ENCODE data around the gene SLC6A19.

The SLC6A19 gene

DNA sequence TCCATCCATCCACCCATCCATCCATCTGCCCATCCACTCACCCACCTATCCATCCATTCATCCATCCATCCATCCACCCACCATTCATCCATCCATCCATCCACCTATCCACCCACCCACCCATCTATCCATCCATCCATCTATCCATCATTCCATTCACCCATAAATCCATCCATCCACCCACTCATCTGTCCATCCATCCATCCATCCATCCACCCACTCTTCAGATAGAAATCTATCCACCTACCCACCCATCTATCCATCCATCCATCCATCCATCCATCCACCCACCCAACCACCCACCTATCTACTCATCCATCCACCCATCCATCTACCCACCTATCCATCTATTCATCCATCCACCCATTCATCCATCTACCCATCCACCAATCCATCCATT is 35.0 kb upstream of the SLC6A19 start:
- no peak for DNase-seq (ENCODE audit: low read depth in 3 of 3)

DNA sequence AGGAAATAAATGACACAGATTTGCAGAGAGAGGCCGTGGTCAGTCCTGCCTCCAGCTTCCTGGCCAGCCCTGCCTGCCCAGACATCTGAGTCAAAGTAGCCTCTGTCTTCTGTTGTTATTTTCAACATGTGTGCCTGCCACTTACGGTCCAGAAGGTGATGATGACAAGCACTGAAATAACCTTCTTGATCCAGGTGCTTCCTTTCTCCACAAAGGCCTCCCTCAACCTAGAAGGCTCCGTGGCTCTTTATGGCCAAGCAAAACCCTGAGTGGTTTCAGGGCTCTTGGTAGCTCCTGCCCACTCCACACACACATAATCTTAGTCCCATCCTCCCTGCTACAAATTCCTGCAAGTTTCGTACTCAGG is 34.1 kb upstream of the SLC6A19 start:
- no peak for DNase-seq (ENCODE audit: low read depth in 3 of 3)

DNA sequence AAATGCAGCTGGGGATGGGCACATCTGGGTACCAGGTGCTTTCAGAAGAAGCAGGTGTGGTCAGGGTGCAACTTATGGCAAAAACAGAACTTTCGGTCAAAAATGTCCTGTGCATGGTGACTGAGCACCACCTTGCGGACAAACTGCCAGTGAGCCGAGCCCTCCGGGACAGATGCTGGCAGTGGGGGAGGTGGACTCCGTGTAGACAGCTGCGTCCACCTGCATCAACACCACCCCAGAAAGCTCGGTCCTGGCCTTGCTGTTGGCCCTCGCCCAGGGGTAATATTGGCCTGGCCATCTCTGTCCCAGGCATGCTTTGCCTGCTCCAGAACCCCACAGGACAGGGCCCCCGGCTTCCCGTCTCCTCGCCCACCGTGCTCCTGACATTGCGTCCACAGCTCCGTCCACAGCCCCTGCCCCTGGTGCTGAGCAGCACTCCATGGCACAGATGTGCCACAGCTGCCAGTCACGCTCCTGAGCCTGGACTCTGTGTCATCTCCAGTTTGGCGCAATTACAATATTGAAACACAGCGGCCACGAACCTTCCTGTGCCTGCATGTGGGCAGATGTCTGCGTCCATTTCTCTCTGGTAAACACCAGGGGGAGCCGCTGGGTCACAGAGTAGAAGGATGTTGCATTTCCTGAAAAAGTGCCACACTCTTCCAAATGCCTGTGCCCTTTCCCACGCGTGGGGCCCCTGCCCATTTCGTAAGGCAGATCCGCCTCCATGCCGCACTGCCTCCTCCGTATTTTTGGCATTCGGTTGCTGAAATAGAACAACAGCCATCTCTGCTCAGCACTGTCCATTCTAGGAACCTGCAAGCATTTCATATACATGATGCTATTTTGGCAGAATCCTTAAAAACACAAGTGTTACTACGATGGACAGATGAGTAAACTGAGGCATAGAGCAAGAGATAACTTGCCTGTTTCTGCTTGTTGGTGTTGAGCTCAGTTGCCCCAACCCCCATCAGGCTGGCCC is 33.4 kb upstream of the SLC6A19 start:
- DNase-seq (ENCODE audit: low read depth in 3 of 3), result peak; percentile 26 to 56 (median 34)

DNA sequence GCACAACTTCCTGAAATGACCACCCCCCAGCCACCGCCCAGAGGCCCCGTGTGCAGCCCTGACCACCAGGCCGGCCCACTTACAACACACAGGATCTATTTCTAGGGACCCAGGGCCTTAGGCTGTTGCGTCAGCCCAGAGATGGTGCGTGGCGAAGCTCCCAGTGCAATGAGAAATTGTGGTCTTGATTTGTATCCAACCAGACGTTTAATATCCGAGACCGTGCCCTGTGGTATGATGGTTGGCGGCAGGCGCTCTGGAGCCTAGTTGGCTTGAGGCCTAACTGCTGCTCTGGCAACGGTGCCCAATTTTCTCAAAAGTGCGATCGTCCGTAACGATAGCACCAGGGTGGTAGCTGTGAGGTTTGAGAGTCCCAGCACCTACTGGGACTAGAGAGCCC is 32.6 kb upstream of the SLC6A19 start:
- DNase-seq (ENCODE audit: low read depth in 3 of 3), result no peak

DNA sequence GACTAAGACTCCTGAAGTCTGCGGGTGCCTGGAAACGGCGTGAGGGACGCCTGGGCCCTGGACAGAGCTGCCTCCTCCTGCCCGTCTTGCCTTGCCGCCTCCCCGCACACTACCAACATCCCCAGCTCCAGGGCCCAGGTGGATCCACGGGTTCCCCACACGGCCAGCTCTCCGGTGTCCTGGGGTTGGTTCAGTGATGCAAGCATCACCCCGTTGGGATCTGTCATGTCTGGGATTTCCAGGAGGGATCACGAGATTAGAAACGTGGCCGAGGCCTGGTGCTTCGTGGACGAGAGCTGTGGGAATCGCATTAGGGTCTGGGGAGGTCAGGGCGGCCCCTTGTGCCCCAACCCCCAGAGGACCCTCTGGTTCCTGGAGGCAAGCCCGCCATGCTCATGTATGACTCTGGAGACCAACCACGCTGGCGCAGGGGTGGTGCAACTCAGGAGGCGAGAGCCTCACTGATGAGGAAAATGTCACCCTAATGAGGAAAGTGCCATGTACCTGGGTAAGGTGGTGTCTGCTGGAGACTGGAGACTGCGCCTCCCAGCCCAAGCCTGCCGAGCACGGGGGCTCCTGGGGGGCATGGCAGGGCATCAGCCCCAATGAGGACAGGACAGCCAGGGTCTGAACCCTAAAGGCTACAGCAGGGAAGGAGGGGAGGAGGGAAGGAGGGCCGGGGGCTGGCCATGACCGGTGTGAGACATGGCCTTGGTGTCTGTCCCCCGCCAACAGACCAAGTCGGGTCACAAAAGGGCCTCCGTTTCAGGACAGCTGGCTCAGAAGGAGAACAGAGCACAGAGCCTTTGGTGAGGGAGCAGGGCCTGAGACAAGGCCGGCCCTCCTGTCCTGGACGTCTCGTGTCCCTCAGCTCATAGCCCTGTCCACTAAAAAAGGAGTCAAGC is 31.9 kb upstream of the SLC6A19 start:
- DNase-seq (ENCODE audit: low read depth in 3 of 3), result no peak

DNA sequence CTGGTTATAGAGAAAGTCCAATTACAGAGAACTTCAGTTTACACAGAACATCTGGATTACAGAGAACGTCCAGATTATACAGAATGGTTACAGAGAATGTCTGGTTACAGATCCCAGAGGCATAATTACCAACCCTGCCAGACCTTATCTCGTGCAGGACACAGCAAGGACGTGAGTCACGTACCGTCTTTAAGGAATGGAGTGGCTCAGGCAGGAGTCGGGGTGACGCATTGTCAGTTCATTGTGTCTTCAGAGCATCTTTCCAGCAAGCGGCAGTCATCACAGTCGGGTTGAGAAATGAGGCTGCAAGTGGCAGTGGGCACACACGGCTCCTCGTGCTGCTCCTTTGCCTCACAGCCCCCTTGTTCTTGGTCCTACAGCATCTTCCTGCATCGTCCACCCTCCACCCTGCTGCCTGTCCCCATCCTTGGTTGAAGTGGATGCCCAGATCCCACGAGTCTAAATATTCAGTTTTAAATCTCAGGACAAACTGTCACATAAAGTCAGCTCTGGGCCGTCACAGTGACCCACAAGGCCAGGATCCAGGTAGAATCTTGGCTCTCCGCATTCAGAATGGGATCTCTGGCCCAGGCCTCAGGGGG is 30.0 kb upstream of the SLC6A19 start:
- no peak for DNase-seq (ENCODE audit: low read depth in 3 of 3)

DNA sequence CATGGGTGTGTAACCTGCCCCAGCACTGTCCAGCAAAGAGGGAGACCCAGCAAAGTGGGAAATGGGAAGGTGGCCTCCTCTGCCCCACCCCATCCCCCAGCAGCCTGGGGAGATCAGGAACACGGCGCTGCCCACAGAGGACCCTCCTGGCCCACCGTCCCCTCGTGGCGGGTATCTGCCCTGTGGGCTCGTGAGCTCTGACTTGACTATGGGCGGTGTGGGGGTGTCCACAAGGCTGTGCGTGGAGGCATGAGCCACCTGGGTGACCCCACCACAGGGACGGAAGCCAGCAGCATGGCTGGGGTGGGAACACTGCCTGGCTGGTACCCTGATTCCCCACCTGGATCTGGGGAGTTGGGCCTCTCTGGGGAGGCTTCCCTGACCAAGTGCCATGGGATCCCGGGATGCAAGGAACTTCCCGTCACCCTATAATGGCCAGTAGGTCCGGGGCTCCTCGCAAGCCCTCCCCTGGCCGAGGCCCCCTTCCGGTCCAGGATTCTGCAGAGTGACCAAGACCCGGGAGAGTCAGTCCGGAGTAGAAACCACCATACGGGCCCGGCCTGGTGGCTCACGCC is 29.3 kb upstream of the SLC6A19 start:
- no peak for DNase-seq (ENCODE audit: low read depth in 3 of 3)

DNA sequence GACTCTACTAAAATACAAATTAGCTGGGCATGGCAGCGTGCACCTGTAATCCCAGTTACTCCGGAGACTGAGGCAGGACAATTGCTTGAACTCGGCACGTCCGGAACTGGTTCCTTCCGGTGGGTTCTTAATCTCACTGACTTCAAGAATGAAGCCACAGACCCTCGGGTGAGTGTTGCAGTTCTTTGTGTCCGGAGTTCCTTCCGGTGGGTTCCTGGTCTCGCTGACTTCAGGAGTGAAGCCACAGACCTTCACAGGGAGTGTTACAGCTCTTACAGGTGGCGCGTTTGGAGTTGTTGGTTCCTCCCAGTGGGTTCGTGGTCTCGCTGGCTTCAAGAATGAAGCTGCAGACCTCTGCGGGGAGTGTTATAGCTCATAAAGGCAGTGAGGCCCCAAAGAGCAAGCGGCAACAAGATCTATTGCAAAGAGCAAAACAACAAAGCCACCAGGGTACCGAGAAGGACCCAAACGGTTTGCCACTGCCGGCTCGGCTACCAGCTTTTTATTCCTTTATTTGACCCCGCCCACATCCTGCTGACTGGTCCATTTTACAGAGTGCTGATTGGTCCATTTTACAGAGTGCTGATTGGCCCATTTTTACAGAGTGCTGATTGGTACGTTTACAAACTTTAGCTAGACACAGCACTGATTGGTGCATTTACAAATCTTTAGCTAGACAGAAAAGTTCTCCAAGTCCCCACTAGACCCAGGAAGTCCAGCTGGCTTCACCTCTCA is 28.6 kb upstream of the SLC6A19 start:
- no peak for DNase-seq (ENCODE audit: low read depth in 3 of 3)

DNA sequence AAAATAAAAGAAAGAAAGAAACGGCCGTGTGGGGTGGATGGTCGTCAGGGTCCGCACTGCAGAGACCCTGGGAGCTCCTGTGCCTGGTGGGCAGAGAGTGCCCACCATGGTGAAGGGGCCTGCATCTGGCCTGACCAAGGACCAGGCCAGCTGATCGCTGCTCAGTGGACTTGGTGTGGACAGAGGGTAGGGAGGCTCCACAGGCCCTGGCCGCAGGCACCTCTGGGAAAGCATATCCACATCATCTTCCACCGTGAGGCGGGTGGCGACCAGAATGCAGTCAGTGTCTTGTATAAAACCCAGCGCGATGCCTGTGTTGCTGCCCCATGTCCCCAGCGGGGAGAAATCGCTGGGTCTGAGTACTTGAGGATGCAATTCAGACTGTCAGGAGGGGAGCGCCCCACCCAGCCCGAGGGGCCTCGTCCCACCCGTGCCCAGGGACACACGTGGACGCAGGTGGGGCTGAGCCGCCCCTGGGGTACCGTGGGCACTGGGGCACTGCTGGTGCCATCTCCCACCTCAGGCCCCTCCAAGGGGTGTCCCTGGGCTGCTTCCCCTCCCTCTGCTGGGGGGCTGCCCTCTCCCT is 27.8 kb upstream of the SLC6A19 start:
- DNase-seq (ENCODE audit: low read depth in 3 of 3), result no peak

DNA sequence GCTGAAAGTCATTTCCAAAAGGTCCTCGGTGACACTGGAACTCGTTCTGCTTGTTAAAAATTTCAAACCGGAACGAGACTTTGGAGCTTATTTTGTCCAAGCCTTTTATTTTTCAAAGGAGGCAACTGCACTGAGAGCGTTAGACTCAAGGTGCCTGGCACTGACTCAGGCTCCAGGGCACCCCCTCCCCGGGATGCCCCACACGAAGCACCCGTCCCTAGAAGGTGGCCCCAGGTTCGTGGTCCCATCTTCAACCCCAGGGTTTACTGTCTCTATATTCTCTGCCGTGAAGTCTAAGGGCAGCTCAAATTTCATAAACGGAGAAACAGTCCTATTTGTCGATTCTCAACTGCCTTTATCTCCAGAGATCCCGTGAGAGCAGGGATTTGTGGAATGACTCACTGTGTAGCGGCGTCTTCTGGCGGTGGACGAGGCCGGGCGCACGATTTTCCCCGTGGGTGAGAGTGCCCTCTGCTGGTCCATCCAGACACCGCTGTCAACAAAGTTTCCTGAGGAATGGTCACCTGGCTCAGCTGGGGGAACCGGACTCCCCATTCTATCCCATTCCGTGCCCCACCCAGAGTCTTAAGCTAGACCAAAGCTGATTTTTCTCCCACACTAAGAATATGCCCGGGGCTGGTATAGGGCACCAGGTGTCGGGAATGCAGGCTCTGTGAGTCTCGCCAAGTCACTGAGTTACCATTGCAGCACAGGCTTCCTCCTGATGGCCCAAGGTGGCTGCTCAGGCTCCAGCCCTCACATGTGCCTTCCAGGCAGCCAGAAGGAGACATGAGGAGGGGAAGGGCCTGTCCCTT is 27.1 kb upstream of the SLC6A19 start:
- peak in 1 of 3 experiments; percentile 21 for DNase-seq (ENCODE audit: low read depth in 3 of 3)

DNA sequence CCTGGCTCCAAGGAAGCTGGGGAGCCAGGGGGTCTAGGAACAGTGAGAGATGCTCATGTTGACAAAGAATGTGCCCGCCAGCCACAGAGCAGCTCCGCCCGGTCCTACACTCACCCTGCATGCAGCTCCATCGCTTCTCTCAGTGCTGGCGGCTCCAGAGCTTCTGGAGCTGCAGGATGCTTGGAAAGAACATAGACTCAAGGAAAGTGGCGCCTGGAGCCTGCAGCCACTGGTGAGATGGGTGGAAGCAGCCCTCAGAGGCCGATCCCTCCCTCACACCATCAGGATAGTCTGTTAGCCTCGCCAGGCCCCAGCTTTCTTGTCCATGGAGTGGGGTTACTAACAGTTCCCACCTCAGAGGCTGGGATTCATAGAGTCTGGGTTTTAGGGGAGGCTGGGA is 26.4 kb upstream of the SLC6A19 start:
- DNase-seq (ENCODE audit: low read depth in 3 of 3), result no peak

DNA sequence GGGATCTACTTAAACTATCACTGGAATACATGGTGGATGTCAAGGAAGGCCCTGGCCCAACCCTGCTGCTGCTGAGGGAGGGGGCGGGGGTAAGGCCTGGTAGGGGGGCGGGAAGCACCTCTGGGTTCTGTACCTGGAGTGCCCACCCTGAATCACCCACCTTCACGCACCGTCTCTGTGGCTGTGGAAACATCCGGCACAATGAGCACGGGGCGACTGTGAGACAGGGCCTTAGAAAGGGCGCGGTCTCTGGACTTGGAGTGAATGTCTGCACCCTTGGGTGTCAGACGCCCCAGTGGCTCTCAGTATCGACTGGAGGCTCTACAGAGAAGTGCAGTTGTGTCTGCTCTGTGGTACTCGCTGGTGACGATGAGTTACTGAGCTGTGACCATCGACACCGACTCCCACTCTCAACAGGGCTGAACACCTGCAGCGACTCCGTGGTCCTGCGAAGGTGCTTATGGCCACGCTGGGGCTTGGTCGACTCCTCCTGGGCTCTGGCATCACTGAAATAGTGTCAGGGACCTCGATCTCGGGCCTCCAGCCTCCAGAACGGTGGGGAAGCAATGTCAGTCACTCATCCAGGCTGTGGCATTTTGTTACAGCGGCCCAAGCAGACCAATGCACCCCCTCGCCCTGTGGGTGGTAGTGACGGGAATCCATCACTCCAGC is 25.5 kb upstream of the SLC6A19 start:
- no peak for DNase-seq (ENCODE audit: low read depth in 3 of 3)

DNA sequence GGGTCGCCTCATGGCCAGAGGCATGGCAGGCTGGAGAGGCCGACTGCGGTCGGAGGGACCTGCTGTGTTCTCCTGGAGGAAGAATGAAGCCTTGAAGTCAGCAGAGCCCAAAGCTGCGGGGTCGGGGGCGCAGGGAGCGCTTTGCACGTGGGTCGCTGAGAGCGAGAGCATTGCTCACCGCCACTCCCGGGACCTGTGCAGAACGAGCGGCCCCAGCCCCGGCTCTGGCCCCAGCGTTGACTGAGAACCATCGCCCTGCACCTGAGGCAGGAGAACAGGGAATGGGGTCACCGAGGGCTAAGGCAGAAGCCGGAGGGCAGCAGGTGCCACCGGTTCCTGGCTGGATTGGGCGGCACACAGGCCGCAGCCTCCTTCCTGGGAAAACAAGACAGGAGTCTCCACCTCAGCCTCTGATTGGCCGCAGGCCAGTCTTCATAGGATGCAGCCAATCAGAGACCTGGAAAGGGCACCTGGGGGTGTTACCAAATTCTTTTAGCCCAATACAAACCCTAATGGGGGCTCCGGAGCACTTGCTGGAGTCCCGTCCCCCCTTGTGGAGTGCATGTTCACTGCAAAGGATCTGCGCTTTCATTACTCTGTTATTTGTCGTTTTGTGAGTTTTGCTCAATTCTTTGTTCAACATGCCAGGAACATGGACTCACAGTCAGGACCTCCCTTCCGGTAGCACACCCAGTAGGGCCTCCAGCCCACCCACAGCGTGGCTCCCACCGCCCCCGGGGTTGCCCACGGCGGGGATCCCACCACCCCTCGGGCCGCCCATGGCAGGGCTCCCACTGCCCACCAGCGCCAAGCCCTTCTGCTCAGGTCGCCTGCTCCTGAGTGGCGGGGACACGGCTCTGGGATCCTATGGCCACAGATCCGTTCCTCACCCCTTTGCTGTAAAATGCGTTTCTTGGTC is 24.7 kb upstream of the SLC6A19 start:
- no peak for DNase-seq (ENCODE audit: low read depth in 3 of 3)

DNA sequence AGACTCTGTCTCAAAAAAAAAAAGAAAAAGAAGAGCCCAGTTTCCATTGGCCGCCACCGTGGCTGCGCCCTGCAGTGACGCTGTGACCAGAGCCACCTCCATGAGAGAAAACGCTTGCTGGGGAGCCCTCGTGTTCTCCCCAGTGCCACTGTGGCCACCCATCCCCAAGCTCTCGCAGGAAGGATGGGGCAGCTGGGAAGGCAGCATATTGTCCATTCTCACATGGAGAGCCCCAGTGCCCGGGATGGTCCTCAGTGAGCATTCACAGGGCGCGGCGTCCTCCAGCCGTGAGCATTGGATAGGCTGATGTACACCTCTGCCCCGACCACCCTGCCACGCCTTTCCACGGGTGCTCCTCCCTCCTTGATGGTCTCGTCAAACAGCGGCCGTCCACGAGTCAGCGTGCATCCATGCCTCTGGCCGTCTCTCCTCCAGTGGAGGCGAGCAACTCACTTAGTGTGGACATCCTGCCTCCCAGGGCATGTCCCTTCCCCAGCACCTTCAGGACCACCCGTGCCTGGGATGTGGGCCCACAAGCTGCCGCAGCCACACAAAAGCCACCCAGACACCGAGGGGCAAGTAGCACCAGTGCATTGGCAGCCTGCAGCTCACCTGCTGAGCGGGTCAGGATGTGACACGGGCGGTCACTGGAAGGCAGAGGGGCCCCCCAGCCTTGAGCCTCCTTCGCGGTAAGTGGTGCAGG is 23.4 kb upstream of the SLC6A19 start:
- no peak for DNase-seq (ENCODE audit: low read depth in 3 of 3)

DNA sequence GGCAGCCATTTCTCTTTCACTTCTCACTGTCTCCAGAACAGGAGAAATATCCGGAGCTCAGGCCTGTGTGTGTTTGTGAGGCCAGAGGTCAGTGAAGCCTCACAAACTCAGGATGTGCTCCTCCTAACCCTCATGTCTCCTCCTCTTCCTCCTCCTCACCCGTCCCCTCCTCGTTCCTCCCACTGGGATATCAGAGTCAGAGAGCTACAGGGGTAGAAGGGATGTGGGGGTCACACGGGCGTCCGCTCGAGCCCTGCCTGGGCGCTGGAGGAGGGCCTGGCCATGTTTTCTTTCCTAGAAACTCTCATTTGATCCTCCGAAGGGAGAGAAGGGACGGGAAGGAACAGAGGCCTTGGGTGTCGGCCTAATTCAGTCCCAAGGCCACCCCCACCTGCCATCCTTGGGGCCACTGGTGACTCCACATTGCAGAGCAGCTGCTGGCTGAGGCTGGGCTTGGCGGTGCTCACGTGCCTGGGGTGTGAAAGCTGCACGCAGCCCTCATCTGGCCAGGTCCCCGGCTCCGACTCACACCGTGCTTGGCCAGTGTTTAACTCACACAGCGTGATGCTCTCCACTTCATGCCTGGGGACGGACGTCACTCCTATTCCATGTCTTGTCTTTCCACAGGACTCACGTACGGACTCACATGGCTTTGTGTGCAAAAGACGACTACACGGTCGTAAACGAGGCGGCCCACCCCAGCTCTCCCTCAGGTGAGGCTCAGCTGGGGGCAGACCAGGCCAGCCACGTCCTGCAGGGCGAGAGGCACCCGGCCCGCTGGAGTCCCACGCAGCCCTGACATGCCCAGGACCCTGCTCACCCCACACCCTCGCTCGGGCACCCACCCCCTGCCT is 22.6 kb upstream of the SLC6A19 start:
- DNase-seq (ENCODE audit: low read depth in 3 of 3), result no peak

DNA sequence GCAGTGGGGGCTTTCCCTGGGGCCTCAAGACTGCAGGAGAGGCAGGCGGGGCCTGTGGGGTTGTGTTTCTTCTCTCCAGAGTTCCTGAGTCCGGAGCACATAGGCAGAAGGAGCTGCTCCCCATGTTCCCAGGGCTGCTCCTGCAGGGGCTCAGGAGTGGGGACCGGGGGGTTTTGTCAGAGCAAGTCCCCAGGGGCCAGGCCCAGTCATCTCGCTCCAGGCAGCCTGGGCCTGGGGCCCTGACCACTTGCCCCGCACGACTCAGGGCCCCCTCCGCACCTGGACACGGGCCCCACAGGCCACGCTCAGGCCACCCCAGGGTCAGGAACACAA is 22.0 kb upstream of the SLC6A19 start:
- DNase-seq (ENCODE audit: low read depth in 3 of 3), result no peak

DNA sequence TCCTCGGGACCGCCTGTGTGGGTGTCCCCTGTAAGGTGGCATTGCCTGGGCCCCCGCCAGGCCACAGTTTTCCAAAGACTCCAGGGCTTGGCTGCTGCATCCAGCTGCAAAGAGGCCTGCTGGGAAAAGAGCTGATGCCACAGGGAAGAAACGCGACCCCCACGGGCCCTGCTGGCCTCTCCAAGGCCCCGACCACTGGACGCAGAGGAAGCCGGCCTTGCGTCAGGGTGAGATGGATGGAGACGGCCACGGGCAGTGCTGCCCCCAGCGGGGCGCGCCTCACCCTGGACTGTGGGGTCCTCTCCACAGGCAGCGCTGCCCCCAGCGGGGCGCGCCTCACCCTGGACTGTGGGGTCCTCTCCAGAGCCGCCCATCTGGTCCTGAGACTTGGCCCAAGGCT is 21.3 kb upstream of the SLC6A19 start:
- no peak for DNase-seq (ENCODE audit: low read depth in 3 of 3)

All from stimulated activated CD4-positive, alpha-beta T cell treated with anti-CD3 and anti-CD28 coated beads, TNF-alpha, amount 100 ng/mL, for 4 hours (primary cell).